HEK293 (cell line): ENCODE results near the gene NCOR2.
"Not testable (repeated sequence)": the region's sequence is repeated elsewhere in the genome, so short reads cannot be mapped to it uniquely, and the experiment has no call there.

ENCODE experiments used
- CTCF ChIA-PET: fragments of 350-600 bp; formaldehyde crosslinking; extraction: SDS; loops from one replicate; lab custom pipeline; 2021; ENCODE audit warnings: antibody characterized with exemption; lab: Yijun Ruan, JAX
- POLR2A ChIA-PET: fragments of 300-600 bp; formaldehyde crosslinking; extraction: SDS; loops from one replicate; lab custom pipeline; 2020; ENCODE audit warnings: antibody characterized with exemption, inconsistent platforms; lab: Yijun Ruan, JAX
- H3K27ac ChIP-seq: fragments of 200-500 bp; sonication (Bioruptor generic); 2 replicates; pipeline ENCODE4 v1.5.1; 2014; ENCODE audit warnings: low read depth, low read length, control low read depth, inconsistent platforms; ENCODE audit errors: extremely low read depth
- H3K36me3 ChIP-seq, 2 experiments: fragments of 200-500 bp in 1 of 2; sonication (Bioruptor generic) in 1 of 2; 1 replicate in 1 of 2; 2 replicates in 1 of 2; pipeline ENCODE4 v1.5.1; 2014 to 2017; ENCODE audit warnings: inconsistent platforms in 2 of 2, low read length in 2 of 2; ENCODE audit not compliant: control insufficient read depth in 2 of 2, insufficient read depth in 1 of 2
- H3K4me1 ChIP-seq: fragments of 200-500 bp; sonication (Bioruptor generic); 2 replicates; pipeline ENCODE4 v1.5.1; 2014; ENCODE audit warnings: mild to moderate bottlenecking, low read length, inconsistent platforms; ENCODE audit not compliant: control insufficient read depth, insufficient read depth
- H3K4me3 ChIP-seq: 2 replicates; pipeline ENCODE4 v1.5.1; 2011; ENCODE audit warnings: low read depth, mild to moderate bottlenecking, control low read depth, low read length, moderate library complexity
- H3K9me3 ChIP-seq: fragments of 200-500 bp; sonication (Bioruptor generic); 2 replicates; pipeline ENCODE4 v1.5.1; 2014; ENCODE audit warnings: low read depth, low read length, inconsistent platforms; ENCODE audit not compliant: control insufficient read depth, insufficient read depth
- GFI1B ChIP-seq: fragments of 450-650 bp; formaldehyde crosslinking; IDR thresholded peaks from 2 replicates; pipeline ENCODE4 v1.5.1; 2016; ENCODE audit warnings: missing biosample characterization, missing genetic modification characterization
- IKZF3 ChIP-seq: fragments of 450-650 bp; IDR thresholded peaks from 2 replicates; pipeline ENCODE4 v1.5.0; 2018; ENCODE audit warnings: missing biosample characterization, mild to moderate bottlenecking, missing genetic modification characterization, moderate library complexity
- KLF1 ChIP-seq: fragments of 450-650 bp; formaldehyde crosslinking; IDR thresholded peaks from 2 replicates; pipeline ENCODE4 v1.5.1; 2016; ENCODE audit warnings: missing biosample characterization, missing genetic modification characterization
- MEIS1 ChIP-seq: sonication (generic); formaldehyde crosslinking; IDR thresholded peaks from 2 replicates; pipeline ENCODE4 v1.8.1; 2022; ENCODE audit warnings: missing genetic modification reagents, mild to moderate bottlenecking, borderline replicate concordance
- PRDM4 ChIP-seq: fragments of 450-650 bp; formaldehyde crosslinking; IDR thresholded peaks from 2 replicates; pipeline ENCODE4 v1.5.1; 2017; ENCODE audit warnings: missing biosample characterization, missing genetic modification characterization
- PRDM6 ChIP-seq: fragments of 450-650 bp; formaldehyde crosslinking; IDR thresholded peaks from 2 replicates; pipeline ENCODE4 v1.5.1; 2017; ENCODE audit warnings: missing biosample characterization, missing genetic modification characterization
- SCRT1 ChIP-seq: fragments of 450-650 bp; formaldehyde crosslinking; IDR thresholded peaks from 2 replicates; pipeline ENCODE4 v1.5.1; 2016; ENCODE audit warnings: missing biosample characterization, missing genetic modification characterization, borderline replicate concordance
- SCRT2 ChIP-seq: fragments of 450-650 bp; formaldehyde crosslinking; IDR thresholded peaks from 2 replicates; pipeline ENCODE4 v1.5.1; 2016; ENCODE audit warnings: missing biosample characterization, missing genetic modification characterization
- SP2 ChIP-seq: fragments of 450-650 bp; formaldehyde crosslinking; IDR thresholded peaks from 2 replicates; pipeline ENCODE4 v1.5.1; 2016; ENCODE audit warnings: missing biosample characterization, missing genetic modification characterization
- TRIM28 ChIP-seq: IDR thresholded peaks from 2 replicates; pipeline ENCODE4 v1.6.1; 2011; ENCODE audit warnings: low read length, control low read depth, borderline replicate concordance
- WT1 ChIP-seq: fragments of 450-650 bp; formaldehyde crosslinking; IDR thresholded peaks from 2 replicates; pipeline ENCODE4 v1.5.1; 2016; ENCODE audit warnings: missing biosample characterization, missing genetic modification characterization
- ZNF140 ChIP-seq: fragments of 450-650 bp; formaldehyde crosslinking; IDR thresholded peaks from 2 replicates; pipeline ENCODE4 v1.5.1; 2016; ENCODE audit warnings: missing biosample characterization, missing genetic modification characterization
- ZNF175 ChIP-seq: fragments of 450-650 bp; formaldehyde crosslinking; IDR thresholded peaks from 2 replicates; pipeline ENCODE4 v1.5.1; 2016; ENCODE audit warnings: missing biosample characterization, missing genetic modification characterization
- ZNF23 ChIP-seq: fragments of 450-650 bp; formaldehyde crosslinking; IDR thresholded peaks from 2 replicates; pipeline ENCODE4 v1.5.1; 2016; ENCODE audit warnings: missing biosample characterization, missing genetic modification characterization, borderline replicate concordance
- ZNF26 ChIP-seq: fragments of 450-650 bp; formaldehyde crosslinking; IDR thresholded peaks from 2 replicates; pipeline ENCODE4 v1.5.1; 2016; ENCODE audit warnings: missing biosample characterization, missing genetic modification characterization
- ZNF266 ChIP-seq: fragments of 450-650 bp; formaldehyde crosslinking; IDR thresholded peaks from 2 replicates; pipeline ENCODE4 v1.5.1; 2016; ENCODE audit warnings: missing biosample characterization, missing genetic modification characterization, low read depth
- ZNF518A ChIP-seq: fragments of 450-650 bp; formaldehyde crosslinking; conservative IDR thresholded peaks from 2 replicates; pipeline ENCODE4 v1.5.1; 2016; ENCODE audit warnings: low read depth, missing biosample characterization, missing genetic modification characterization
- ZNF521 ChIP-seq: fragments of 450-650 bp; formaldehyde crosslinking; IDR thresholded peaks from 2 replicates; pipeline ENCODE4 v1.5.1; 2017; ENCODE audit warnings: missing biosample characterization, mild to moderate bottlenecking, missing genetic modification characterization
- ZNF561 ChIP-seq: fragments of 450-650 bp; IDR thresholded peaks from 2 replicates; pipeline ENCODE4 v1.5.1; 2018; ENCODE audit warnings: missing biosample characterization, missing genetic modification characterization, borderline replicate concordance
- ZNF571 ChIP-seq: fragments of 450-650 bp; formaldehyde crosslinking; IDR thresholded peaks from 2 replicates; pipeline ENCODE4 v1.5.0; 2017; ENCODE audit warnings: missing biosample characterization, missing genetic modification characterization
- ZNF600 ChIP-seq: fragments of 450-650 bp; formaldehyde crosslinking; IDR thresholded peaks from 2 replicates; pipeline ENCODE4 v1.5.1; 2016; ENCODE audit warnings: missing biosample characterization, missing genetic modification characterization
- ZNF830 ChIP-seq: fragments of 450-650 bp; IDR thresholded peaks from 2 replicates; pipeline ENCODE4 v1.5.0; 2018; ENCODE audit warnings: missing biosample characterization, missing genetic modification characterization, low read depth, mild to moderate bottlenecking, moderate library complexity

NCOR2 gene

GRCh38 chr12:124586756-124587155 is 19.3 kb upstream of the NCOR2 start:
- peak; percentile 73 for TF ChIP-seq SCRT1 (tag by site-specific recombination)
- TF ChIP-seq KLF1 (tag by site-specific recombination), result no peak
- TF ChIP-seq SCRT2 (tag by site-specific recombination), result peak; percentile 86
- POLR2A ChIA-PET, result no interaction called here
- no peaks in the 10 kb centered on the region for H3K36me3 ChIP-seq
- no peaks in the 10 kb centered on the region for H3K9me3 ChIP-seq
- H3K4me3 ChIP-seq, result no peak overlapping the region
- no peaks in the 10 kb centered on the region for H3K4me1 ChIP-seq
- H3K27ac ChIP-seq, result no peak overlapping the region
- CTCF ChIA-PET, result interaction anchor here (0.6 kb wide), 1 partner anchor 303 kb away, joined by 3 read pairs; no protein-coding TSS in a partner anchor

GRCh38 chr12:124584494-124584893 is 17.1 kb upstream of the NCOR2 start:
- CTCF ChIA-PET, result interaction anchor here (0.6 kb wide), 1 partner anchor 34 kb away, joined by 3 read pairs; no protein-coding TSS in a partner anchor
- POLR2A ChIA-PET, result interaction anchor here (0.6 kb wide), 1 partner anchor 16 kb away, joined by 3 read pairs; no protein-coding TSS in a partner anchor
- H3K27ac ChIP-seq, H3K4me1 ChIP-seq, H3K9me3 ChIP-seq, H3K36me3 ChIP-seq, H3K4me3 ChIP-seq: not testable (repeated sequence)

GRCh38 chr12:124583854-124584253 is 16.4 kb upstream of the NCOR2 start:
- Histone ChIP-seq H3K4me1 (no peaks in the 10 kb centered on the region), H3K36me3 (no peaks in the 10 kb centered on the region), H3K4me3 (no peak overlapping the region), H3K9me3 (no peaks in the 10 kb centered on the region; the same call in 1 of the 2 replicates), H3K27ac (no peak overlapping the region)
- POLR2A ChIA-PET, result no interaction called here
- CTCF ChIA-PET, result no interaction called here
- TF ChIP-seq ZNF571 (tag by site-specific recombination), result no peak
- no peak for TF ChIP-seq PRDM6 (tag by site-specific recombination)
- TF ChIP-seq ZNF518A, result no peak
- TF ChIP-seq TRIM28, result no peak
- no peak for TF ChIP-seq IKZF3 (tag by site-specific recombination)
- TF ChIP-seq GFI1B (tag by site-specific recombination), result no peak
- no peak for TF ChIP-seq ZNF175 (tag by site-specific recombination)
- TF ChIP-seq ZNF521 (tag by site-specific recombination), result no peak
- TF ChIP-seq ZNF266, result no peak
- TF ChIP-seq ZNF830 (tag by site-specific recombination), result no peak
- no peak for TF ChIP-seq ZNF140
- TF ChIP-seq ZNF561 (tag by site-specific recombination), result no peak
- no peak for TF ChIP-seq ZNF600
- TF ChIP-seq SP2, result no peak
- no peak for TF ChIP-seq PRDM4 (tag by site-specific recombination)
- no peak for TF ChIP-seq ZNF26 (tag by site-specific recombination)
- no peak for TF ChIP-seq ZNF23 (tag by site-specific recombination)
- no peak for TF ChIP-seq WT1 (tag by site-specific recombination)
- TF ChIP-seq MEIS1 (CRISPR knock-in tag), result no peak
